Melanocyte of skin (primary cell): ENCODE data around the gene ZNF300. TPM values are rescaled to one million over a fixed set of nuclear protein-coding genes. Genes with fewer than 3 reads are reported as not detected.

Experiments
- total RNA-seq, 2 donors: library from RNA; depleted of rRNA; stranded (reverse); fragments of >200 nt; gene quantifications; 2 replicates each; pipeline ENCODE4 v1.2.3, GENCODE V29; 2012

Gene ZNF300
- total RNA-seq = 1 to 10 TPM; 2.4 to 5.0 TPM

GRCh38 chr5:150904479-150905311 lies at the start of gene ZNF300:
TSS of gene ZNF300 (minus strand) at chr5:150904980. CDS start at chr5:150903155, 1,825 bp downstream.

DNA sequence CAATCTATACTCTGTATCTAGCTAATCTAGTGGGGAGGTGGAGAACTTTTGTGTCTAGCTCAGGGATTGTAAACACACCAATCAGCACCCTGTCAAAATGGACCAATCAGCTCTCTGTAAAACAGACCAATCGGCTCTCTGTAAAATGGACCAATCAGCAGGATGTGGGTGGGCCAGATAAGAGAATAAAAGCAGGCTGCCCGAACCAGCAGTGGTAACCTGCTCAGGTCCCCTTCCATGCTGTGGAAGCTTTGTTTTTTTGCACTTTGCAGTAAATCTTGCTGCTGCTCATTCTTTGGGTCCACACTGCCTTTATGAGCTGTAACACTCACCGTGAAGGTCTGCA lies 58.5 kb downstream of the ZNF300 start, which contains the start of gene IRGM:
IRGM (plus strand) TSS at position 214 of the 346 bp plus-strand sequence. CDS start 1,603 bp downstream, outside the sequence.

Other genes starting within 250 kb of the ZNF300 start
- gene MYOZ3, start 243.7 kb downstream of the ZNF300 start, total RNA-seq = 1 to 10 TPM in 1 of 2 donors, under 1 TPM in 1; 0.34 to 1.3 TPM
- gene RBM22, start 203.9 kb downstream of the ZNF300 start, total RNA-seq = 10 to 100 TPM; 24.1 to 28.6 TPM
- 10 to 100 TPM; 49.6 to 57.8 TPM for gene DCTN4, start 146.0 kb downstream of the ZNF300 start, total RNA-seq
- 10 to 100 TPM in 1 of 2 donors, 1 to 10 TPM in 1; 8.9 to 27.3 TPM for gene SMIM3, start 126.2 kb downstream of the ZNF300 start, total RNA-seq
- gene IRGM, start 58.5 kb downstream of the ZNF300 start, total RNA-seq = not detected
- 1 to 10 TPM in 1 of 2 donors, not detected in 1; 2.4 TPM for gene GPX3, start 115.6 kb upstream of the ZNF300 start, total RNA-seq
- gene TNIP1, start 176.1 kb upstream of the ZNF300 start, total RNA-seq = 10 to 100 TPM; 40.3 to 88.1 TPM